SK-N-SH treated with all-trans-retinoic acid at 6 μM for 48 hours (cell line): ENCODE results near the gene OCRL.

Experiments used
- SNAI2 ChIP-seq: fragments of 250-450 bp; sonication (Bioruptor Pico); IDR thresholded peaks from 2 replicates; pipeline ENCODE4 v1.5.0; 2020; ENCODE audit warnings: mild to moderate bottlenecking, moderate library complexity
- ZNF70 ChIP-seq: fragments of 450-650 bp; formaldehyde crosslinking; IDR thresholded peaks from 2 replicates; pipeline ENCODE4 v1.5.0; 2020; ENCODE audit warnings: mild to moderate bottlenecking, moderate library complexity
- TF ChIP-seq, protein P1 (sequence below): fragments of 250-450 bp; sonication (Bioruptor Pico); IDR thresholded peaks from 2 replicates; pipeline ENCODE4 v1.8.0; 2021; ENCODE audit warnings: low read depth, mild to moderate bottlenecking, moderate library complexity, borderline replicate concordance

DNA sequence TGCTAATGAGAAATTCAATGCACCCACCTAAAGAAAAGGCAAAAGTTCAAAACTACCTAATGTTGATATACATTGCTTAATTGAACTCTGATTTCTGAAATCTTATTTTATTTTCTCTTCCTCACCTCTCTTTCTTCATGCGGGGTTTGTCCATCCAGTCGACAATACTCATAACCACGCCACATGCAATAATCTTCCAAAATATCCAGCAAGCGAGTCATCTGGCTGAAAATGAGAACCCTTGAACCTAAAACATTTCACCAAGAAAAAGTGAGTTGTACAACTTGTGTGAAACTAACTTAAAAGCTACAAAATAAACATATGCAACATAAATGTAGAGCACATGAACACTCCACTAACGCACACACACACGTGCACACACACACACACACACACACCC is 43.4 kb upstream of the OCRL start:
- TF ChIP-seq SNAI2 (CRISPR knock-in tag) (no peak), ZNF70 (CRISPR knock-in tag) (no peak)
- TF ChIP-seq, protein P1, sequence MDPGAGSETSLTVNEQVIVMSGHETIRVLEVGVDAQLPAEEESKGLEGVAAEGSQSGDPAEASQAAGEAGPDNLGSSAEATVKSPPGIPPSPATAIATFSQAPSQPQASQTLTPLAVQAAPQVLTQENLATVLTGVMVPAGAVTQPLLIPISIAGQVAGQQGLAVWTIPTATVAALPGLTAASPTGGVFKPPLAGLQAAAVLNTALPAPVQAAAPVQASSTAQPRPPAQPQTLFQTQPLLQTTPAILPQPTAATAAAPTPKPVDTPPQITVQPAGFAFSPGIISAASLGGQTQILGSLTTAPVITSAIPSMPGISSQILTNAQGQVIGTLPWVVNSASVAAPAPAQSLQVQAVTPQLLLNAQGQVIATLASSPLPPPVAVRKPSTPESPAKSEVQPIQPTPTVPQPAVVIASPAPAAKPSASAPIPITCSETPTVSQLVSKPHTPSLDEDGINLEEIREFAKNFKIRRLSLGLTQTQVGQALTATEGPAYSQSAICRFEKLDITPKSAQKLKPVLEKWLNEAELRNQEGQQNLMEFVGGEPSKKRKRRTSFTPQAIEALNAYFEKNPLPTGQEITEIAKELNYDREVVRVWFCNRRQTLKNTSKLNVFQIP (CRISPR knock-in tag), result no peak
